K562 (cell line): Measurements from ENCODE around the gene ISYNA1. TPM values are rescaled to one million over a fixed set of nuclear protein-coding genes. Genes with fewer than 3 reads are reported as not detected.

ENCODE experiments used
- ARID3A ChIP-seq: IDR thresholded peaks from 2 replicates; pipeline ENCODE4 v1.6.1; 2012; ENCODE audit warnings: low read depth, low read length, improper control_type of control experiment, borderline replicate concordance
- NBN ChIP-seq: fragments of 450-650 bp; IDR thresholded peaks from 2 replicates; pipeline ENCODE4 v1.6.1; 2016; ENCODE audit warnings: low read depth, mild to moderate bottlenecking
- NFIX ChIP-seq: fragments of 250-450 bp; sonication (Bioruptor Pico); IDR thresholded peaks from 2 replicates; pipeline ENCODE4 v1.4.0; 2020; ENCODE audit warnings: low read depth, mild to moderate bottlenecking, moderate library complexity
- PKNOX1 ChIP-seq: fragments of 450-650 bp; IDR thresholded peaks from 2 replicates; pipeline ENCODE4 v1.6.1; 2016
- SRSF1 ChIP-seq: fragments of 200-400 bp; formaldehyde crosslinking; IDR thresholded peaks from 2 replicates; pipeline ENCODE4 v1.6.1; 2017; ENCODE audit warnings: mild to moderate bottlenecking, low read depth, low read length, moderate library complexity
- THRB ChIP-seq: fragments of 450-650 bp; formaldehyde crosslinking; conservative IDR thresholded peaks from 2 replicates; pipeline ENCODE4 v1.4.0; 2022; ENCODE audit warnings: mild to moderate bottlenecking, missing genetic modification characterization
- ZNF253 ChIP-seq: fragments of 250-450 bp; sonication (Bioruptor Pico); conservative IDR thresholded peaks from 2 replicates; pipeline ENCODE4 v1.6.1; 2021; ENCODE audit warnings: mild to moderate bottlenecking
- polyA plus RNA-seq, 8 experiments: library from polyadenylated mRNA; depleted of rRNA in 4 of 8; stranded (reverse) in 5 of 8; unstranded in 3 of 8; fragments of >200 nt; fragmentation: Nextera tagmentation in 2 of 8; fragmentation: Illumina TruSeq in 1 of 8; extraction: Ambion mirVana in 2 of 8; extraction: Trizol in 1 of 8; gene quantifications; 2 replicates each; pipeline versions ENCODE4 v1.2.1 to v1.2.3, GENCODE V29; 2011 to 2014; ENCODE audit warnings: inconsistent platforms in 1 of 8, missing spikeins in 1 of 8
- total RNA-seq, 7 experiments: library from RNA; depleted of rRNA in 6 of 7; stranded (reverse); fragments of >200 nt in 6 of 7; fragmentation: Illumina TruSeq in 2 of 7; extraction: Trizol in 2 of 7; gene quantifications; 2 replicates each; pipeline versions ENCODE4 v1.2.1 to v1.2.3, GENCODE V29; 2011 to 2021; ENCODE audit warnings: low replicate concordance in 1 of 7

The ISYNA1 gene
- total and polyA plus RNA-seq, 9 of the 15 experiments (the other 6 are each of a cell fraction or from before 2014, with no cell fraction given): 21.8 to 460 (median 93.2) TPM

- no peak for TF ChIP-seq PKNOX1
- no peak for TF ChIP-seq NFIX (CRISPR knock-in tag)
- TF ChIP-seq ARID3A: no peak
- no peak for TF ChIP-seq NBN
- TF ChIP-seq ZNF253: no peak
- no peak for TF ChIP-seq SRSF1
- TF ChIP-seq THRB (CRISPR knock-in tag): no peak
These were observed 35.2 kb upstream of the ISYNA1 start (continued) for GRCh38 chr19:18473003-18473705.
